ENCODE data around the gene CSH2. TPM values are rescaled to one million over a fixed set of nuclear protein-coding genes. Genes with fewer than 3 reads are reported as not detected.

The CSH2 gene
- total and polyA plus RNA-seq, 7 donors, result not detected

DNA sequence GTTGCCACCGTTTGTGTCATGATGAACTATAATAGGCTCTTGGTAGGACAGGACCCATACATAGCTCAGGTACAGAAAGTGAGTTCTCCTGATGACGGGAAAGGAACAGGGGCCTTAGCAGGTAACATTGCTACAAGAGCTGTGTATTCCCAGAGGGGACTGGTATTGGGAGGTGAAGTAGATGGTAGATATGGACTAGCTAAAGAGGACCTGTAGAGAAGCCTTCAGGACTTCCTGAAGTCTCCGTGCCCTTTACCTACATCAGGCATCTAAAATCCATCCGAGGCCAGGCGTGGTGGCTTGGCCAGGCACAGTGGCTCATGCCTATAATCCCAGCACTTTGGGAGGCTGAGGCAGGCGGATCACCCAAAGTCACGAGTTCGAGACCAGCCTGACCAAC is 18.3 kb downstream of the CSH2 start:
- no peaks in the 10 kb centered on the region for H3K4me1 ChIP-seq
- H3K4me3 ChIP-seq, result no peak overlapping the region
- DNase-seq, result no peak
- no peaks in the 10 kb centered on the region for H3K36me3 ChIP-seq (ENCODE audit: insufficient read depth in 1 of 2, low read depth in 1 of 2)
- H3K27ac ChIP-seq, result no peak overlapping the region
- TF ChIP-seq, protein P1, sequence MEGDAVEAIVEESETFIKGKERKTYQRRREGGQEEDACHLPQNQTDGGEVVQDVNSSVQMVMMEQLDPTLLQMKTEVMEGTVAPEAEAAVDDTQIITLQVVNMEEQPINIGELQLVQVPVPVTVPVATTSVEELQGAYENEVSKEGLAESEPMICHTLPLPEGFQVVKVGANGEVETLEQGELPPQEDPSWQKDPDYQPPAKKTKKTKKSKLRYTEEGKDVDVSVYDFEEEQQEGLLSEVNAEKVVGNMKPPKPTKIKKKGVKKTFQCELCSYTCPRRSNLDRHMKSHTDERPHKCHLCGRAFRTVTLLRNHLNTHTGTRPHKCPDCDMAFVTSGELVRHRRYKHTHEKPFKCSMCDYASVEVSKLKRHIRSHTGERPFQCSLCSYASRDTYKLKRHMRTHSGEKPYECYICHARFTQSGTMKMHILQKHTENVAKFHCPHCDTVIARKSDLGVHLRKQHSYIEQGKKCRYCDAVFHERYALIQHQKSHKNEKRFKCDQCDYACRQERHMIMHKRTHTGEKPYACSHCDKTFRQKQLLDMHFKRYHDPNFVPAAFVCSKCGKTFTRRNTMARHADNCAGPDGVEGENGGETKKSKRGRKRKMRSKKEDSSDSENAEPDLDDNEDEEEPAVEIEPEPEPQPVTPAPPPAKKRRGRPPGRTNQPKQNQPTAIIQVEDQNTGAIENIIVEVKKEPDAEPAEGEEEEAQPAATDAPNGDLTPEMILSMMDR (IDR thresholded peaks at IDR 0.05), result no peak
- intact Hi-C loops (cut with DNase I), result no loop called here
- WGBS, 3 donors, result 93 to 95% (median 94%) methylated on average over 8 of the region's 8 CpGs
- no peaks in the 10 kb centered on the region for H3K27me3 ChIP-seq (ENCODE audit: insufficient read depth in 3 of 3, low read length in 2 of 3)
- ATAC-seq, result no peak
- no peaks in the 10 kb centered on the region for H3K9me3 ChIP-seq

- intact Hi-C loops (cut with DNase I), result no loop called here
- WGBS, 3 donors, result 83 to 88% (median 87%) methylated on average over 5 of the region's 5 CpGs
Measured at GRCh38 chr17:63854709-63855108, 18.8 kb downstream of the CSH2 start.

DNA sequence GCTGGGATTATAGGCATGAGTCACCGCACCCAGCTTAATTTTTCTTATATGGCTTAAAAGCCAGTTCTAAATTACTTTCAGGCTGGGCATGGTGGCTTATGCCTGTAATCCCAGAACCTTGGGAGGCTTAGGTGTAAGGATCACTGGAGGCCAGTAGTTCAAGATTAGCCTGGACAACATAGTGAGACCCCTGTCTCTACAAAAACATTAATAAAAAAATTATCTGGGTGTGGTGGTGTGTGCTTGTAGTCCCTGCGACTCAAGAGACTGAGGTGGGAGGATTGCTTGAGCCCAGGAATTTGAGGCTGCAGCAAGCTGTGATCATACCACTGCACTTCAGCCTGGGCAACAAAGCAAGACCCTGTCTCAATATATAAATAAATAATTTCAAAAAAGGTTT is 20.2 kb downstream of the CSH2 start:
- no peak for DNase-seq
- intact Hi-C loops (cut with DNase I), result no loop called here
- no peaks in the 10 kb centered on the region for H3K27me3 ChIP-seq (ENCODE audit: insufficient read depth in 3 of 3, low read length in 2 of 3)
- no peak overlapping the region for H3K27ac ChIP-seq
- TF ChIP-seq, protein P1 (IDR thresholded peaks at IDR 0.05), result no peak
- peaks cover 6% of the 10 kb centered on the region for H3K4me1 ChIP-seq
- ATAC-seq, result no peak
- no peak overlapping the region for H3K4me3 ChIP-seq
- WGBS, 3 donors, result 83 to 97% (median 92%) methylated on average over 2 of the region's 2 CpGs
- H3K36me3 ChIP-seq (ENCODE audit: insufficient read depth in 1 of 2, low read depth in 1 of 2), result no peaks in the 10 kb centered on the region
- no peaks in the 10 kb centered on the region for H3K9me3 ChIP-seq

More at GRCh38 chr17:63854709-63855108, 18.8 kb downstream of the CSH2 start:
- TF ChIP-seq, protein P1 (IDR thresholded peaks at IDR 0.05), result no peak
- H3K36me3 ChIP-seq (ENCODE audit: insufficient read depth in 1 of 2, low read depth in 1 of 2), result no peaks in the 10 kb centered on the region
- no peaks in the 10 kb centered on the region for H3K27me3 ChIP-seq (ENCODE audit: insufficient read depth in 3 of 3, low read length in 2 of 3)
- ATAC-seq (no peak), DNase-seq (no peak)
- H3K4me3 ChIP-seq, result no peak overlapping the region
- H3K9me3 ChIP-seq, result no peaks in the 10 kb centered on the region
- no peak overlapping the region for H3K27ac ChIP-seq
- H3K4me1 ChIP-seq, result no peaks in the 10 kb centered on the region

GRCh38 chr17:63850401-63850800 is 23.1 kb downstream of the CSH2 start:
- Histone ChIP-seq H3K27me3 (ENCODE audit: insufficient read depth in 3 of 3, low read length in 2 of 3) (no peaks in the 10 kb centered on the region), H3K27ac (no peak overlapping the region), H3K4me1 (peaks cover 8% of the 10 kb centered on the region), H3K36me3 (ENCODE audit: insufficient read depth in 1 of 2, low read depth in 1 of 2) (no peaks in the 10 kb centered on the region), H3K4me3 (no peak overlapping the region), H3K9me3 (no peaks in the 10 kb centered on the region)
- 81 to 94% (median 90%) methylated on average over 9 of the region's 9 CpGs for WGBS, 3 donors
- no peak for ATAC-seq
- intact Hi-C loops (cut with DNase I), result no loop called here
- DNase-seq, result peak in 1 of 2 donors; percentile 20
- TF ChIP-seq, protein P1 (IDR thresholded peaks at IDR 0.05), result no peak
